KMS-11 (cell line): ENCODE measurements around the gene FBLN1.
"Not testable (repeated sequence)": the region's sequence is repeated elsewhere in the genome, so short reads cannot be mapped to it uniquely, and the experiment has no call there.

Experiments
- H2AFZ ChIP-seq: fragments of 200-600 bp; sonication (generic); 2 replicates; pipeline ENCODE4 v1.6.1; 2016; ENCODE audit warnings: antibody characterized with exemption, mixed run types, low read depth
- H3K27ac ChIP-seq: fragments of 200-600 bp; sonication (generic); 2 replicates; pipeline ENCODE4 v1.6.1; 2016; ENCODE audit warnings: mild to moderate bottlenecking, mixed run types
- H3K27me3 ChIP-seq: fragments of 200-600 bp; sonication (generic); 2 replicates; pipeline ENCODE4 v1.6.1; 2017; ENCODE audit warnings: mild to moderate bottlenecking, low read depth, mixed run types, moderate library complexity; ENCODE audit not compliant: insufficient read depth
- H3K36me3 ChIP-seq: fragments of 200-600 bp; sonication (generic); 2 replicates; pipeline ENCODE4 v1.6.1; 2017; ENCODE audit warnings: mild to moderate bottlenecking, mixed run types; ENCODE audit not compliant: insufficient read depth
- H3K4me1 ChIP-seq: fragments of 200-600 bp; sonication (generic); 2 replicates; pipeline ENCODE4 v1.6.1; 2016; ENCODE audit warnings: mild to moderate bottlenecking, low read depth, mixed run types; ENCODE audit not compliant: poor library complexity, severe bottlenecking
- H3K4me2 ChIP-seq: fragments of 200-600 bp; sonication (generic); 2 replicates; pipeline ENCODE4 v1.7.0; 2016; ENCODE audit warnings: mild to moderate bottlenecking, mixed run types
- H3K4me3 ChIP-seq: fragments of 200-600 bp; sonication (generic); IDR thresholded peaks from 2 replicates; pipeline ENCODE4 v1.6.1; 2017; ENCODE audit warnings: low read depth, low read length, mixed read lengths; ENCODE audit not compliant: insufficient read depth
- H3K79me2 ChIP-seq: fragments of 200-600 bp; sonication (generic); 2 replicates; pipeline ENCODE4 v1.6.1; 2016; ENCODE audit warnings: low read depth, mixed run types; ENCODE audit not compliant: insufficient read depth
- H3K9ac ChIP-seq: fragments of 200-600 bp; sonication (generic); 2 replicates; pipeline ENCODE4 v1.6.1; 2016; ENCODE audit warnings: mild to moderate bottlenecking, mixed run types
- H4K20me1 ChIP-seq: fragments of 200-600 bp; sonication (generic); 2 replicates; pipeline ENCODE4 v1.6.1; 2016; ENCODE audit warnings: mild to moderate bottlenecking, mixed run types; ENCODE audit not compliant: insufficient read depth
- TF ChIP-seq, protein P1 (sequence below): fragments of 200-600 bp; sonication (generic); conservative IDR thresholded peaks from 2 replicates; pipeline ENCODE4 v1.6.1; 2017; ENCODE audit warnings: low read depth, mild to moderate bottlenecking, antibody characterized with exemption, low read length, moderate library complexity, mixed read lengths

FBLN1 gene

DNA sequence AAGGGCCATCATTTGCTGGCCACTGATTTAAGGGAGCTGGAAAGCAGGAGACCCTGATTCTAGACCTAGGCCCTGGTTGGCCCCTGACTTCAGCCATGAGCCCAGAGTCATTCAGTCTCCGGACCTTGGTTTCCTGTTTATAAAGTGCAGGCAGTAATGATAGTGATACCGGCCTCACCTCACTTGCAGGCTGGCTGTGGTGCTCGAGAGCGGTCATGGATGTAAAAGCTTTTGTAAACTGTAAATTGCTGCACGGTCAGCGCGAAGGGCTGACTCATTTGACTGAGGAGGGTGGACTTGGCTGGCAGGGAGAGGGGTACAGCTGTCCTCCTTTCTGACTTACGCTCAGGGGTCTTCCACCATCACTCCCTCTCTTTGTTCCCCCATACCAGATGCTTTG lies 37.4 kb downstream of the FBLN1 start:
- no peak overlapping the region for H3K9ac ChIP-seq
- H3K27me3 ChIP-seq: peaks cover 83% of the 10 kb centered on the region
- no peak overlapping the region for H2AFZ ChIP-seq
- H3K4me2 ChIP-seq: no peak overlapping the region
- no peaks in the 10 kb centered on the region for H4K20me1 ChIP-seq
- TF ChIP-seq, protein P1, sequence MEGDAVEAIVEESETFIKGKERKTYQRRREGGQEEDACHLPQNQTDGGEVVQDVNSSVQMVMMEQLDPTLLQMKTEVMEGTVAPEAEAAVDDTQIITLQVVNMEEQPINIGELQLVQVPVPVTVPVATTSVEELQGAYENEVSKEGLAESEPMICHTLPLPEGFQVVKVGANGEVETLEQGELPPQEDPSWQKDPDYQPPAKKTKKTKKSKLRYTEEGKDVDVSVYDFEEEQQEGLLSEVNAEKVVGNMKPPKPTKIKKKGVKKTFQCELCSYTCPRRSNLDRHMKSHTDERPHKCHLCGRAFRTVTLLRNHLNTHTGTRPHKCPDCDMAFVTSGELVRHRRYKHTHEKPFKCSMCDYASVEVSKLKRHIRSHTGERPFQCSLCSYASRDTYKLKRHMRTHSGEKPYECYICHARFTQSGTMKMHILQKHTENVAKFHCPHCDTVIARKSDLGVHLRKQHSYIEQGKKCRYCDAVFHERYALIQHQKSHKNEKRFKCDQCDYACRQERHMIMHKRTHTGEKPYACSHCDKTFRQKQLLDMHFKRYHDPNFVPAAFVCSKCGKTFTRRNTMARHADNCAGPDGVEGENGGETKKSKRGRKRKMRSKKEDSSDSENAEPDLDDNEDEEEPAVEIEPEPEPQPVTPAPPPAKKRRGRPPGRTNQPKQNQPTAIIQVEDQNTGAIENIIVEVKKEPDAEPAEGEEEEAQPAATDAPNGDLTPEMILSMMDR: no peak
- no peak overlapping the region for H3K27ac ChIP-seq
- H3K4me3 ChIP-seq: no peak overlapping the region
- H3K4me1 ChIP-seq: no peaks in the 10 kb centered on the region
- H3K79me2 ChIP-seq: no peaks in the 10 kb centered on the region
- H3K36me3 ChIP-seq: no peaks in the 10 kb centered on the region

DNA sequence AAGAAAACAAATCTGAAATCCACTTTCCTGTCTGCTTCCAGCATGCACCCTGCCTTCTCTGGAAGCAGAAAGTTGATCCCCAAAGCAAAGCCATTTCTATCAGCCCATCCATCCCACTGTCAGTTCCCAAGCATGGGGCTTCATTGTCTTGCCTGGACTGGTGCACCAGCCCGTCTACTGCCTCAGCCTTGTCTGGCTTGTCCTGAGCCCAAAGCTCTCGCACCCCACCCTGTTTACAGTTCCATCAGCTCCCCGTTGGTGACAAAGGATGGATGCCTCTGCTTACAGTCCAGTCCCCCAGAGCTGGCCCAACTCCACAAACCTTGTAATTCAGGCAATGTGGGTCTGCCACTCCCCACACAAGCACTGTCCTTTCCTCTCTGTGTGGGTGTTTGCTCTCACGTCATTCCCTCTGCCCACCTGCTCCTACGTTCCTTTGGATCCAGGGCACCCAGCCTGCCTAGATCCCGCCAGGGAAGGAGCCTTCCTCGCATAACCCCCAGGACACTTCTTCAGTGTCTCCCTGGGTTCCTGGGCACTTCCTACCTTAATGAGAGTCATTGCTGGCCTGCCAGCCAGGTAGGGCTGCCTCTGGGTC lies 38.8 kb downstream of the FBLN1 start:
- no peaks in the 10 kb centered on the region for H3K36me3 ChIP-seq
- TF ChIP-seq, protein P1: no peak
- no peaks in the 10 kb centered on the region for H3K79me2 ChIP-seq
- peaks cover 71% of the 10 kb centered on the region for H3K27me3 ChIP-seq
- no peaks in the 10 kb centered on the region for H3K4me1 ChIP-seq
- H2AFZ ChIP-seq: no peak overlapping the region
- H3K4me3 ChIP-seq: no peak overlapping the region
- no peak overlapping the region for H3K9ac ChIP-seq
- no peak overlapping the region for H3K27ac ChIP-seq
- H3K4me2 ChIP-seq: no peak overlapping the region
- H4K20me1 ChIP-seq: no peaks in the 10 kb centered on the region

DNA sequence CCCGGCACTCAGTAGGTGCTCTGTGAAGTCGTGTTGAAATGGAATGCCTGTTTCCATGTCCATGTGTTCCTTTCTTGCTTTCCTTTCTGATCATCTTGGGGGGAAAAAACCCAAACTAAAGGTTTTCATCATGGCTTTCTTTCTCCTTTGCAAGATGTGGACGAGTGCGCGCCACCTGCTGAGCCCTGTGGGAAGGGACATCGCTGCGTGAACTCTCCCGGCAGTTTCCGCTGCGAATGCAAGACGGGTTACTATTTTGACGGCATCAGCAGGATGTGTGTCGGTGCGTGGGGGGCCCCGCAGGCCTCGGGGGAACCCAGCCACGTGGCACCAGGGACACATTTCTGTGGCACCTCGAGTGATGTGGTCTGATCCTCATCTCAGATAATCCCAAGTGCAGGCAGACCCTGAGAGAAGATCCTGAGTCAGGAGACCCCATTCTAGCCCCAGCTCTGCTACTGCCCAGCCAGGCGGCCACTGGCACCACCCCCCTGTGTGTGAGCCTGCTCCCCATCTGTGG lies 39.4 kb downstream of the FBLN1 start:
- no peaks in the 10 kb centered on the region for H3K36me3 ChIP-seq
- TF ChIP-seq, protein P1: no peak

DNA sequence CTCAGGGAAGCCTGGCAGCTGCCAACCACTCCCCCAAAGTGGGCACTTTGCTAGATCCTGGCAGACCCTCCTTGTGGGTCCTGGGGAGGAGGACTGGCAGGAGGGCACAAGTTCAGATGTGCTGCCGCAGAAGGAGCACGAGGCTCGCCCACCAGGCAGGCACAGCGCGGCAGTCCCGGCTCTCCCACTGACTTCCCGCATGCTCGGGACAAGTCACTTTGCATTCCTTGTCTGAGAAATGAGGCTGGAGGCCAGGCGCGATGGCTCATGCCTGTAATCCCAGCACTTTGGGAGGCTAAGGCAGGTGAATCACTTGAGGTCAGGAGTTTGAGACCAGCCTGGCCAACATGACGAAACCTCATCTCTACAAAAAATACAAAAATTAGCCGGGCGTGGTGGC lies 40.1 kb downstream of the FBLN1 start:
- H3K4me1 ChIP-seq, H3K27ac ChIP-seq: not testable (repeated sequence)

More for the DNA sequence above, 39.4 kb downstream of the FBLN1 start:
- H4K20me1 ChIP-seq: no peaks in the 10 kb centered on the region
- no peak overlapping the region for H2AFZ ChIP-seq
- peaks cover 71% of the 10 kb centered on the region for H3K27me3 ChIP-seq
- no peak overlapping the region for H3K4me2 ChIP-seq
- H3K79me2 ChIP-seq: no peaks in the 10 kb centered on the region
- H3K4me1 ChIP-seq: no peaks in the 10 kb centered on the region
- no peak overlapping the region for H3K4me3 ChIP-seq
- H3K27ac ChIP-seq: no peak overlapping the region
- H3K9ac ChIP-seq: no peak overlapping the region

DNA sequence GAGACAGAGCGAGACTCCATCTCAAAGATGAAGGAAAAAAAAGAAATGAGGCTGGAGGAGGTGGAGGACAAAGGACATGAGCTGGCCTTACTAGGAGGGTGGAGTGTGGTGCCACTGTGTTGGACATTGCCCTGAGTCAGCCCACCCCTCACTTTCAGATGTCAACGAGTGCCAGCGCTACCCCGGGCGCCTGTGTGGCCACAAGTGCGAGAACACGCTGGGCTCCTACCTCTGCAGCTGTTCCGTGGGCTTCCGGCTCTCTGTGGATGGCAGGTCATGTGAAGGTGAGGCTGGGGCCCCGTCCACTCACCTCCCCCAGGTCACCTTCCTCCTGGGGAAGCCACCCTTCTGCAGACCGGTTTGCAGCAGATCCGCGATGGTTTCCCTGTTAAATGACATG lies 40.6 kb downstream of the FBLN1 start:
- TF ChIP-seq, protein P1: no peak
- no peaks in the 10 kb centered on the region for H4K20me1 ChIP-seq
- no peaks in the 10 kb centered on the region for H3K4me1 ChIP-seq
- no peak overlapping the region for H3K4me3 ChIP-seq
- H3K79me2 ChIP-seq: no peaks in the 10 kb centered on the region
- no peak overlapping the region for H3K27ac ChIP-seq
- H3K4me2 ChIP-seq: no peak overlapping the region
- no peaks in the 10 kb centered on the region for H3K36me3 ChIP-seq
- H3K9ac ChIP-seq: no peak overlapping the region
- H3K27me3 ChIP-seq: peaks cover 65% of the 10 kb centered on the region
- no peak overlapping the region for H2AFZ ChIP-seq

More for the DNA sequence above, 40.1 kb downstream of the FBLN1 start:
- H3K27me3 ChIP-seq: peaks cover 69% of the 10 kb centered on the region
- H3K36me3 ChIP-seq, H3K9ac ChIP-seq, H3K4me3 ChIP-seq, H3K4me2 ChIP-seq, H4K20me1 ChIP-seq, H2AFZ ChIP-seq, H3K79me2 ChIP-seq: not testable (repeated sequence)
